Astrocyte (in vitro differentiated cells and primary cell): ENCODE data around the gene SUPT16H. TPM values are rescaled to one million over a fixed set of nuclear protein-coding genes. Genes with fewer than 3 reads are reported as not detected.
A peak's percentile ranks its signal among the peaks of the same experiment; 100 is the strongest.

Source experiments
- DNase-seq: peaks from one replicate; pipeline ENCODE4 v3.0.0-alpha.2; 2010; ENCODE audit warnings: low read depth
- FAIRE-seq: peaks from 2 replicates; lab custom pipeline; 2011; peaks lifted over from hg19 to GRCh38; lab: Jason Lieb, UNC
- H2AFZ ChIP-seq: 2 replicates; pipeline ENCODE4 v1.6.0; 2012; ENCODE audit warnings: low read depth, low read length, inconsistent platforms
- H3K27ac ChIP-seq: 2 replicates; pipeline ENCODE4 v1.5.1; 2011; ENCODE audit warnings: low read depth, low read length, inconsistent platforms
- H3K27me3 ChIP-seq: 2 replicates; pipeline ENCODE4 v1.6.0; 2011; ENCODE audit warnings: low read length, inconsistent platforms; ENCODE audit not compliant: insufficient read depth
- H3K36me3 ChIP-seq: 2 replicates; pipeline ENCODE4 v1.5.1; 2011; ENCODE audit warnings: low read length, inconsistent platforms; ENCODE audit not compliant: insufficient read depth
- H3K4me1 ChIP-seq: 2 replicates; pipeline ENCODE4 v1.5.1; 2011; ENCODE audit warnings: low read length, inconsistent platforms; ENCODE audit not compliant: insufficient read depth
- H3K4me2 ChIP-seq: 2 replicates; pipeline ENCODE4 v1.6.0; 2012; ENCODE audit warnings: low read length, inconsistent platforms
- H3K4me3 ChIP-seq: 2 replicates; pipeline ENCODE4 v1.5.1; 2011; ENCODE audit warnings: low read depth, mild to moderate bottlenecking, low read length, inconsistent platforms; ENCODE audit not compliant: insufficient read depth
- H3K79me2 ChIP-seq: 2 replicates; pipeline ENCODE4 v1.6.0; 2012; ENCODE audit warnings: mild to moderate bottlenecking, low read length, inconsistent platforms; ENCODE audit not compliant: insufficient read depth
- H3K9ac ChIP-seq: 2 replicates; pipeline ENCODE4 v1.6.0; 2012; ENCODE audit warnings: mild to moderate bottlenecking, low read length, inconsistent platforms
- H3K9me3 ChIP-seq: 2 replicates; pipeline ENCODE4 v1.5.1; 2012; ENCODE audit warnings: low read depth, mild to moderate bottlenecking, low read length, inconsistent platforms; ENCODE audit not compliant: insufficient read depth
- H4K20me1 ChIP-seq: 2 replicates; pipeline ENCODE4 v1.6.0; 2012; ENCODE audit warnings: low read length, inconsistent platforms; ENCODE audit not compliant: insufficient read depth
- H3K27ac Mint-ChIP-seq: one replicate; pipeline ENCODE4 v1.8.0; 2021; ENCODE audit warnings: mild to moderate bottlenecking, mixed read lengths; ENCODE audit not compliant: unreplicated experiment
- H3K27me3 Mint-ChIP-seq: one replicate; pipeline ENCODE4 v1.8.0; 2021; ENCODE audit warnings: low read depth, mixed read lengths; ENCODE audit not compliant: unreplicated experiment
- H3K36me3 Mint-ChIP-seq: one replicate; pipeline ENCODE4 v1.8.0; 2021; ENCODE audit warnings: low read depth, mixed read lengths; ENCODE audit not compliant: unreplicated experiment
- H3K4me1 Mint-ChIP-seq: one replicate; pipeline ENCODE4 v1.8.0; 2021; ENCODE audit warnings: low read depth, mixed read lengths; ENCODE audit not compliant: unreplicated experiment
- H3K4me3 Mint-ChIP-seq: one replicate; pipeline ENCODE4 v1.8.0; 2021; ENCODE audit warnings: mild to moderate bottlenecking, moderate library complexity, mixed read lengths; ENCODE audit not compliant: unreplicated experiment
- H3K9me3 Mint-ChIP-seq: one replicate; pipeline ENCODE4 v1.8.0; 2021; ENCODE audit warnings: mild to moderate bottlenecking, mixed read lengths; ENCODE audit not compliant: unreplicated experiment
- EZH2 ChIP-seq: IDR thresholded peaks from 2 replicates; pipeline ENCODE4 v1.6.1; 2012; ENCODE audit warnings: mild to moderate bottlenecking, low read length, inconsistent platforms; ENCODE audit not compliant: insufficient read depth
- total RNA-seq: library from RNA; stranded (reverse); gene quantifications from 2 replicates; pipeline ENCODE4 v1.2.1, GENCODE V29; 2021
- TF ChIP-seq, protein P1 (sequence below): IDR thresholded peaks from 2 replicates; pipeline ENCODE4 v1.5.1; 2011; ENCODE audit warnings: low read depth, mild to moderate bottlenecking, inconsistent platforms, low read length, moderate library complexity; ENCODE audit not compliant: insufficient read depth

The SUPT16H gene
- total RNA-seq, 1 donor from 2014 or later = 74.3 TPM

DNA sequence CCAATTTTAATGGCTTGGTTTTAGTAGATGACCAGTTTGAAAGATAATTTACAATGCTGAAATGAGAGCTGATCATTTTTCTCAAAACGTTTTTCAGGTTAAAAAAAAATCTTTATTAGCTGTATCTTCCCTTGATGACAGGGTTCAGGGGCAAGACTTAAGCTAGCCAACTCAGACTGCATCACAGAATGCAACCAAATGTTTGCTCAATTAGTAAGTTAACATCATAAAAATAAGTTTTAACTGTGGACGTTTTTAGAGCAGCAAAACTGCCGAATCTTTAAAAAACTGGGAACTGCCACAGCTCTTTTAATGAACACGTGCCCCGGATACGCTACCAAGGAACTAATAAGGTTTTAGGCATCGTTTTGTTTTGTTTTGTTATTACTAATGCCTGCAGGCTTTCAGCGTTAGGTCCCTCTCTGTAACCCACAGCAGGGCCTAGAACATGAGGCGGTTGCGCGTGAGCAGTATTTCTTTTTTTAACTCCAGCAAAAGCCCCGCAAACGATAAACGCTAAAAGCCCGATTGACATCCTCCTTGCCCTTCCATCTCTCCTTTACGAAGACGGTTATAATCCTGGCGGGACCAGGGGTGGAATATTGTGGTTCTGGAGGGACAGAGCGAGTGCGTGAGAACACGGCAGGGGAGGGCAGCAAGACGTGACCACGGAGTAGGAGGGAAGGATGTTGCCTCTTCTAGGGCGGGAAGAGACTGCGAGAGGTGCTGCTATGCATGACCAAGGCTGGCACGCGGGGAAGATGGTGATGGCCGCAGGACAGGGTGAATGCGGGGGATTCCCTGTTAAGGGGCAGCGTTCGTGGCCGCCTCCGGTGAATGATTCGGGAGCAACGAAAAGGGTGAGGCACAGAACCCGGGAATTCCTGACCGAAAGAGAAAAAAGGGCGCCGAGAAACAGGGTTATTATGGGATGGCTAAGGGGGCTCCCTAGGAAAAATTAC is 652 bp downstream of the SUPT16H start:
- H3K4me1 Mint-ChIP-seq = peaks cover 12% of the 10 kb centered on the region
- Histone ChIP-seq H3K27me3 (no peaks in the 10 kb centered on the region), H2AFZ (peak overlapping the region; percentile 61), H3K9me3 (no peaks in the 10 kb centered on the region), H3K4me2 (peak overlapping the region; percentile 98), H3K4me3 (peak overlapping the region; percentile 98), H3K79me2 (peaks cover 60% of the 10 kb centered on the region), H3K27ac (peak overlapping the region; percentile 95), H4K20me1 (peaks cover 37% of the 10 kb centered on the region), H3K4me1 (peaks cover 15% of the 10 kb centered on the region), H3K36me3 (no peaks in the 10 kb centered on the region), H3K9ac (peak overlapping the region; percentile 98)
- H3K27ac Mint-ChIP-seq = peak overlapping the region; percentile 99
- FAIRE-seq (no peak), DNase-seq (peak; percentile 54)
- H3K9me3 Mint-ChIP-seq = no peaks in the 10 kb centered on the region
- H3K36me3 Mint-ChIP-seq = peaks cover 13% of the 10 kb centered on the region
- no peaks in the 10 kb centered on the region for H3K27me3 Mint-ChIP-seq
- TF ChIP-seq, protein P1, sequence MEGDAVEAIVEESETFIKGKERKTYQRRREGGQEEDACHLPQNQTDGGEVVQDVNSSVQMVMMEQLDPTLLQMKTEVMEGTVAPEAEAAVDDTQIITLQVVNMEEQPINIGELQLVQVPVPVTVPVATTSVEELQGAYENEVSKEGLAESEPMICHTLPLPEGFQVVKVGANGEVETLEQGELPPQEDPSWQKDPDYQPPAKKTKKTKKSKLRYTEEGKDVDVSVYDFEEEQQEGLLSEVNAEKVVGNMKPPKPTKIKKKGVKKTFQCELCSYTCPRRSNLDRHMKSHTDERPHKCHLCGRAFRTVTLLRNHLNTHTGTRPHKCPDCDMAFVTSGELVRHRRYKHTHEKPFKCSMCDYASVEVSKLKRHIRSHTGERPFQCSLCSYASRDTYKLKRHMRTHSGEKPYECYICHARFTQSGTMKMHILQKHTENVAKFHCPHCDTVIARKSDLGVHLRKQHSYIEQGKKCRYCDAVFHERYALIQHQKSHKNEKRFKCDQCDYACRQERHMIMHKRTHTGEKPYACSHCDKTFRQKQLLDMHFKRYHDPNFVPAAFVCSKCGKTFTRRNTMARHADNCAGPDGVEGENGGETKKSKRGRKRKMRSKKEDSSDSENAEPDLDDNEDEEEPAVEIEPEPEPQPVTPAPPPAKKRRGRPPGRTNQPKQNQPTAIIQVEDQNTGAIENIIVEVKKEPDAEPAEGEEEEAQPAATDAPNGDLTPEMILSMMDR = no peak
- no peak for TF ChIP-seq EZH2
- H3K4me3 Mint-ChIP-seq = peak overlapping the region; percentile 96

DNA sequence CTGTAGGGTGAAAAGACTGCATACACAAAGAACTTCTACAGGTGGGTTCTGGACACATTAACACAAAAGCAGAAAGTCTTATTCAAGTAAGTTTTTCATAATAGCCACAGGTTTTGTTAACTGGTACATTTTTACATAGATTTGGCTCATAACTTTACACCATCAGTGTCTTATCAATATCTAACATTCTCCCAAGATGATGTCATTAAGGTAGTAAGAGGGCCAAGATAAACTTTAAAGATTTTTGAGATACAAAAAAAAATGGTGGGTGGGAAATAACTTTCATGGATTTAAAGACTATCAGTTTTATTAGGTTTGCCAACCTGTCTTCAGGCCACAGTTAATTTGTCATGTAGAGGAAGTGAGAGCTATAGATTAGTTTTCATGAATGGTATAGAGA is 1.7 kb downstream of the SUPT16H start:
- H3K4me1 Mint-ChIP-seq = peaks cover 12% of the 10 kb centered on the region
- H3K9me3 Mint-ChIP-seq = no peaks in the 10 kb centered on the region
- peak overlapping the region; percentile 96 for H3K4me3 Mint-ChIP-seq
- H3K27me3 ChIP-seq = no peaks in the 10 kb centered on the region
- FAIRE-seq (no peak), DNase-seq (peak; percentile 6)
- H3K27ac ChIP-seq = peak overlapping the region; percentile 31
- H3K27ac Mint-ChIP-seq = peak overlapping the region; percentile 35
- no peak for TF ChIP-seq EZH2
- TF ChIP-seq, protein P1 = no peak
- H3K36me3 ChIP-seq = peaks cover 3% of the 10 kb centered on the region
- no peak overlapping the region for H2AFZ ChIP-seq
- peaks cover 70% of the 10 kb centered on the region for H3K79me2 ChIP-seq
- peak overlapping the region; percentile 98 for H3K4me2 ChIP-seq
- peaks cover 13% of the 10 kb centered on the region for H3K36me3 Mint-ChIP-seq
- no peaks in the 10 kb centered on the region for H3K9me3 ChIP-seq
- H3K27me3 Mint-ChIP-seq = no peaks in the 10 kb centered on the region
- H4K20me1 ChIP-seq = peaks cover 44% of the 10 kb centered on the region
- peaks cover 15% of the 10 kb centered on the region for H3K4me1 ChIP-seq
- H3K4me3 ChIP-seq = peak overlapping the region; percentile 98
- H3K9ac ChIP-seq = peak overlapping the region; percentile 98
